Neural cell (in vitro differentiated cells): ENCODE results near the gene MED27. TPM values are rescaled to one million over a fixed set of nuclear protein-coding genes. Genes with fewer than 3 reads are reported as not detected.

Experiments used
- H2AFZ ChIP-seq: fragments of 200-600, 300-800 bp; sonication (generic), shearing (Covaris generic); 2 replicates; pipeline ENCODE4 v1.6.0; 2014; ENCODE audit warnings: low read depth, mild to moderate bottlenecking, antibody characterized with exemption, low read length, moderate library complexity
- H3F3A ChIP-seq: fragments of 200-600 bp; shearing (Covaris generic); 2 replicates; pipeline ENCODE4 v1.6.1; 2016; ENCODE audit warnings: mild to moderate bottlenecking, moderate library complexity, mixed read lengths, antibody characterized with exemption, low read length; ENCODE audit not compliant: insufficient read depth, poor library complexity, severe bottlenecking
- H3K27ac ChIP-seq: fragments of 200-600, 300-800 bp; sonication (generic), shearing (Covaris generic); 2 replicates; pipeline ENCODE4 v1.5.1; 2014; ENCODE audit warnings: mild to moderate bottlenecking, low read length, moderate library complexity
- H3K27me3 ChIP-seq: fragments of 300-800, 200-600 bp; sonication (generic), shearing (Covaris generic); 2 replicates; pipeline ENCODE4 v1.6.0; 2014; ENCODE audit warnings: mild to moderate bottlenecking, low read depth, low read length, moderate library complexity; ENCODE audit not compliant: insufficient read depth
- H3K36me3 ChIP-seq: fragments of 300-800, 200-600 bp; sonication (generic), shearing (Covaris generic); 2 replicates; pipeline ENCODE4 v1.5.1; 2014; ENCODE audit warnings: mild to moderate bottlenecking, antibody characterized with exemption, low read length, moderate library complexity; ENCODE audit not compliant: insufficient read depth
- H3K4me2 ChIP-seq: fragments of 300-800, 200-600 bp; sonication (generic), shearing (Covaris generic); 2 replicates; pipeline ENCODE4 v1.6.0; 2014; ENCODE audit warnings: mild to moderate bottlenecking, low read length
- H3K4me3 ChIP-seq: fragments of 300-800, 200-600 bp; sonication (generic), shearing (Covaris generic); 2 replicates; pipeline ENCODE4 v1.5.1; 2014; ENCODE audit warnings: mild to moderate bottlenecking, low read length, moderate library complexity
- H3K79me2 ChIP-seq: fragments of 200-600 bp; shearing (Covaris generic); replicated peaks from 2 replicates; pipeline ENCODE4 v1.6.0; 2014; ENCODE audit warnings: mild to moderate bottlenecking, low read length, moderate library complexity; ENCODE audit not compliant: insufficient read depth
- H3K9ac ChIP-seq: fragments of 300-800, 200-600 bp; sonication (generic), shearing (Covaris generic); 2 replicates; pipeline ENCODE4 v1.6.1; 2016; ENCODE audit warnings: mild to moderate bottlenecking, low read length, mixed read lengths
- H3K9me2 ChIP-seq: fragments of 200-600 bp; shearing (Covaris generic); 2 replicates; pipeline ENCODE4 v1.6.1; 2016; ENCODE audit warnings: mild to moderate bottlenecking, low read length, mixed read lengths; ENCODE audit not compliant: insufficient read depth
- H3K9me3 ChIP-seq: fragments of 200-600, 300-800 bp; sonication (generic), shearing (Covaris generic); 2 replicates; pipeline ENCODE4 v1.6.1; 2016; ENCODE audit warnings: mild to moderate bottlenecking, mixed run types, low read length, moderate library complexity, mixed read lengths
- H4K20me1 ChIP-seq: fragments of 200-600 bp; shearing (Covaris generic); 2 replicates; pipeline ENCODE4 v1.6.1; 2016; ENCODE audit warnings: mild to moderate bottlenecking, mixed run types; ENCODE audit not compliant: insufficient read depth
- EP300 ChIP-seq: fragments of 450-650 bp; conservative IDR thresholded peaks from 2 replicates; pipeline ENCODE4 v1.6.1; 2014; ENCODE audit warnings: antibody characterized with exemption, mild to moderate bottlenecking, moderate library complexity; ENCODE audit not compliant: poor library complexity, severe bottlenecking
- EZH2 ChIP-seq: fragments of 200-600, 300-800 bp; shearing (Covaris generic), sonication (generic); IDR thresholded peaks from 2 replicates; pipeline ENCODE4 v1.6.1; 2014; ENCODE audit warnings: antibody characterized with exemption, low read length, borderline replicate concordance, mild to moderate bottlenecking; ENCODE audit not compliant: insufficient read depth, poor library complexity, severe bottlenecking
- MXI1 ChIP-seq: fragments of 450-650 bp; conservative IDR thresholded peaks from 2 replicates; pipeline ENCODE4 v1.6.1; 2014; ENCODE audit warnings: antibody characterized with exemption, mild to moderate bottlenecking; ENCODE audit not compliant: poor library complexity, severe bottlenecking
- POLR2AphosphoS5 ChIP-seq: IDR thresholded peaks from 2 replicates; pipeline ENCODE4 v1.6.1; 2012
- RAD21 ChIP-seq: fragments of 450-650 bp; conservative IDR thresholded peaks from 2 replicates; pipeline ENCODE4 v1.6.1; 2014; ENCODE audit warnings: antibody characterized with exemption, mild to moderate bottlenecking, moderate library complexity
- SMC3 ChIP-seq: fragments of 450-650 bp; conservative IDR thresholded peaks from 2 replicates; pipeline ENCODE4 v1.6.1; 2014; ENCODE audit warnings: antibody characterized with exemption, mild to moderate bottlenecking, moderate library complexity; ENCODE audit not compliant: poor library complexity
- TAF1 ChIP-seq: IDR thresholded peaks from 2 replicates; pipeline ENCODE4 v1.6.1; 2012; ENCODE audit warnings: low read depth
- polyA plus RNA-seq: library from polyadenylated mRNA; depleted of rRNA; stranded (reverse); fragments of >200 nt; gene quantifications from 2 replicates; pipeline ENCODE4 v1.2.3, GENCODE V29; 2014
- TF ChIP-seq, protein P1 (sequence below): fragments of 450-650 bp; IDR thresholded peaks from 2 replicates; pipeline ENCODE4 v1.5.1; 2014; ENCODE audit warnings: antibody characterized with exemption, mild to moderate bottlenecking, moderate library complexity; ENCODE audit not compliant: poor library complexity, severe bottlenecking
- TF ChIP-seq, protein P2 (sequence below): IDR thresholded peaks from 2 replicates; pipeline ENCODE4 v1.6.1; 2012; ENCODE audit warnings: borderline replicate concordance

Gene MED27
- polyA plus RNA-seq, 1 donor from 2014 or later: 7.5 TPM

DNA sequence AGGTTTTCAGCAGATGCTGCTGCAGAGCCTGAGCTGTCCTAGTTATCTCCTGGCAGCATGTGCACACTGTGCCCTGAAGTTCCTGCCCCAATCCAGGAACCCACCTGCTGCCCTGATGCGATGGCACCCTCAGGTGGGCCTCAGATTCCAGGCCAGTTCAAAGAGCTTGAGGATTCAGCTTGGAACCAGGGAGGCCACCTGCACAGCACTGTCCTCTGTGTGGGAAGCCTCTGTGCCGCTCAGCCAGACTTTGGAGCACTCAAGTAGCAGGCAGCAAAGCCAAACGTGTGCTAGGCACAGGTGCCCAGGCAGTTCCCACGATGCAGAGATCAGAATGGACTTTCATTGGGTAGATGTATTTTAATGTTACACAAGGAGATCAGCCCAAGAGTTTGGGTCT, 207.0 kb downstream of the MED27 start:
- H4K20me1 ChIP-seq: no peaks in the 10 kb centered on the region
- H3K27me3 ChIP-seq: no peaks in the 10 kb centered on the region
- H3K9me3 ChIP-seq: no peaks in the 10 kb centered on the region
- no peak overlapping the region for H2AFZ ChIP-seq
- no peak overlapping the region for H3K4me2 ChIP-seq
- H3K9ac ChIP-seq: no peak overlapping the region
- H3K27ac ChIP-seq: no peak overlapping the region
- TF ChIP-seq EP300 (no peak), MXI1 (no peak), POLR2AphosphoS5 (no peak), RAD21 (no peak), TAF1 (no peak), EZH2 (no peak), SMC3 (no peak)
- TF ChIP-seq, protein P1, sequence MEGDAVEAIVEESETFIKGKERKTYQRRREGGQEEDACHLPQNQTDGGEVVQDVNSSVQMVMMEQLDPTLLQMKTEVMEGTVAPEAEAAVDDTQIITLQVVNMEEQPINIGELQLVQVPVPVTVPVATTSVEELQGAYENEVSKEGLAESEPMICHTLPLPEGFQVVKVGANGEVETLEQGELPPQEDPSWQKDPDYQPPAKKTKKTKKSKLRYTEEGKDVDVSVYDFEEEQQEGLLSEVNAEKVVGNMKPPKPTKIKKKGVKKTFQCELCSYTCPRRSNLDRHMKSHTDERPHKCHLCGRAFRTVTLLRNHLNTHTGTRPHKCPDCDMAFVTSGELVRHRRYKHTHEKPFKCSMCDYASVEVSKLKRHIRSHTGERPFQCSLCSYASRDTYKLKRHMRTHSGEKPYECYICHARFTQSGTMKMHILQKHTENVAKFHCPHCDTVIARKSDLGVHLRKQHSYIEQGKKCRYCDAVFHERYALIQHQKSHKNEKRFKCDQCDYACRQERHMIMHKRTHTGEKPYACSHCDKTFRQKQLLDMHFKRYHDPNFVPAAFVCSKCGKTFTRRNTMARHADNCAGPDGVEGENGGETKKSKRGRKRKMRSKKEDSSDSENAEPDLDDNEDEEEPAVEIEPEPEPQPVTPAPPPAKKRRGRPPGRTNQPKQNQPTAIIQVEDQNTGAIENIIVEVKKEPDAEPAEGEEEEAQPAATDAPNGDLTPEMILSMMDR: no peak
- TF ChIP-seq, protein P2, sequence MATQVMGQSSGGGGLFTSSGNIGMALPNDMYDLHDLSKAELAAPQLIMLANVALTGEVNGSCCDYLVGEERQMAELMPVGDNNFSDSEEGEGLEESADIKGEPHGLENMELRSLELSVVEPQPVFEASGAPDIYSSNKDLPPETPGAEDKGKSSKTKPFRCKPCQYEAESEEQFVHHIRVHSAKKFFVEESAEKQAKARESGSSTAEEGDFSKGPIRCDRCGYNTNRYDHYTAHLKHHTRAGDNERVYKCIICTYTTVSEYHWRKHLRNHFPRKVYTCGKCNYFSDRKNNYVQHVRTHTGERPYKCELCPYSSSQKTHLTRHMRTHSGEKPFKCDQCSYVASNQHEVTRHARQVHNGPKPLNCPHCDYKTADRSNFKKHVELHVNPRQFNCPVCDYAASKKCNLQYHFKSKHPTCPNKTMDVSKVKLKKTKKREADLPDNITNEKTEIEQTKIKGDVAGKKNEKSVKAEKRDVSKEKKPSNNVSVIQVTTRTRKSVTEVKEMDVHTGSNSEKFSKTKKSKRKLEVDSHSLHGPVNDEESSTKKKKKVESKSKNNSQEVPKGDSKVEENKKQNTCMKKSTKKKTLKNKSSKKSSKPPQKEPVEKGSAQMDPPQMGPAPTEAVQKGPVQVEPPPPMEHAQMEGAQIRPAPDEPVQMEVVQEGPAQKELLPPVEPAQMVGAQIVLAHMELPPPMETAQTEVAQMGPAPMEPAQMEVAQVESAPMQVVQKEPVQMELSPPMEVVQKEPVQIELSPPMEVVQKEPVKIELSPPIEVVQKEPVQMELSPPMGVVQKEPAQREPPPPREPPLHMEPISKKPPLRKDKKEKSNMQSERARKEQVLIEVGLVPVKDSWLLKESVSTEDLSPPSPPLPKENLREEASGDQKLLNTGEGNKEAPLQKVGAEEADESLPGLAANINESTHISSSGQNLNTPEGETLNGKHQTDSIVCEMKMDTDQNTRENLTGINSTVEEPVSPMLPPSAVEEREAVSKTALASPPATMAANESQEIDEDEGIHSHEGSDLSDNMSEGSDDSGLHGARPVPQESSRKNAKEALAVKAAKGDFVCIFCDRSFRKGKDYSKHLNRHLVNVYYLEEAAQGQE: no peak
- H3K36me3 ChIP-seq: no peaks in the 10 kb centered on the region
- H3K4me3 ChIP-seq: no peak overlapping the region
- no peaks in the 10 kb centered on the region for H3F3A ChIP-seq
- no peaks in the 10 kb centered on the region for H3K79me2 ChIP-seq
- no peaks in the 10 kb centered on the region for H3K9me2 ChIP-seq

DNA sequence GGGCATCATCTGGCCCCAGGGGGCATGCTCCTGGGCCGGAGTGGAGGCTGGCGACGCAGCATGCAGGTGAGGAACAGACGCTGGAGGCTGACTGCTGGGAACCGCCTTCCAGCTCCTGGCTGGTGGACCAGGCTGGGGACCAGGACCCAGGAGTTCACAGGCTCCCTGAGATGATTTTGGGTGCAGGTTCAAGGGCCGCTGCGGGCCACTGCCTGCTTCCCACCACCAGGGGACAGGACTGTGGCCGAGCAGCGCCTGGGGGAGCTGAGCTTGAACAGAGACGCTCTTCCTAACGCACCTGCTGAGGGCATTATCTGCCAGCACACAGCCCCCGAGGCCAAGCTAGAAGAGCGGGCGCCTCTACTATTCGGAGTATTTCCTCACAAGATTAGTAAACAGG, 207.7 kb downstream of the MED27 start:
- Histone ChIP-seq H4K20me1 (no peaks in the 10 kb centered on the region), H3K4me3 (no peak overlapping the region), H3K9me2 (no peaks in the 10 kb centered on the region), H3F3A (no peaks in the 10 kb centered on the region), H3K27me3 (no peaks in the 10 kb centered on the region), H3K9me3 (no peaks in the 10 kb centered on the region), H3K36me3 (no peaks in the 10 kb centered on the region), H3K79me2 (no peaks in the 10 kb centered on the region), H2AFZ (no peak overlapping the region), H3K4me2 (no peak overlapping the region), H3K9ac (no peak overlapping the region), H3K27ac (no peak overlapping the region)
- TF ChIP-seq EP300 (no peak), POLR2AphosphoS5 (no peak), TAF1 (no peak), EZH2 (no peak), MXI1 (no peak)
- TF ChIP-seq, protein P2: no peak
